Activated CD4-positive, alpha-beta memory T cell treated with anti-CD3 and anti-CD28 coated beads, Interleukin-2, amount 10 ng/mL, durations not matched to agents 7 days and 5 days (primary cell): ENCODE measurements around the gene PDE8A. TPM values are rescaled to one million over a fixed set of nuclear protein-coding genes. Genes with fewer than 3 reads are reported as not detected.

Experiments
- CTCF ChIA-PET: fragments of 350-600 bp; sonication (Branson Sonifier 250); formaldehyde crosslinking; loops from one replicate; lab custom pipeline; 2021; ENCODE audit warnings: antibody characterized with exemption, inconsistent platforms; lab: Charles Lee
- POLR2A ChIA-PET: fragments of 350-600 bp; sonication (Branson Sonifier 250); formaldehyde crosslinking; loops from one replicate; lab custom pipeline; 2021; ENCODE audit warnings: antibody characterized with exemption; lab: Charles Lee
- DNase-seq: peaks from one replicate; pipeline ENCODE4 v3.0.0-alpha.2; 2020
- H3K27ac Mint-ChIP-seq: one replicate; pipeline ENCODE4 v1.8.0; 2021; ENCODE audit warnings: mild to moderate bottlenecking, mixed read lengths
- H3K27me3 Mint-ChIP-seq: one replicate; pipeline ENCODE4 v1.8.0; 2021; ENCODE audit warnings: mixed read lengths
- H3K36me3 Mint-ChIP-seq: one replicate; pipeline ENCODE4 v1.8.0; 2021; ENCODE audit warnings: low read depth, mixed read lengths
- H3K4me1 Mint-ChIP-seq: one replicate; pipeline ENCODE4 v1.8.0; 2021; ENCODE audit warnings: mixed read lengths
- H3K4me3 Mint-ChIP-seq: one replicate; pipeline ENCODE4 v1.8.0; 2021; ENCODE audit warnings: mild to moderate bottlenecking, mixed read lengths
- H3K9me3 Mint-ChIP-seq: one replicate; pipeline ENCODE4 v1.8.0; 2021; ENCODE audit warnings: mixed read lengths
- total RNA-seq, 2 experiments: library from RNA; stranded (reverse); gene quantifications; one replicate each; pipeline ENCODE4 v1.2.3, GENCODE V29; 2021

Gene PDE8A
- total RNA-seq, 2 experiments from 2014 or later, result 24.4 to 25.1 TPM

DNA sequence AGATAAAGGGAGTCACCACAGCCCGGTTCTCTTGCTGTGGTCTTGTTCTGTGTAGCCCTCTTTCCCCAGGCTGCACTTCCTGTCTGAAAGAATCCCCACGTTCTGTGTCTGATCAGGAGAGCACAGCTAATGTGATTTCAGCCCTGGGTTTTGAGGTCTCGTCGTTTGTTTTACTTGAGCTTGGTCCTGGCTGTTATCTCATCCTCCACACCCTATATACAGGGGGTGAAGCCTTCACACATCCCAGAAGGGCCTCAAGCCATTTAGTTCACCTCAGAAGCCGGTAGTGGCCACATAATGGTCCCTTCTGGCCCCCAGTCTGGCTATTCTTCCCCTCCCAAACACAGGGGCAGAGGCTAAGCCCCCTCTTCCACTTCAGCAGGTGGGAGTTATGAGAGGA is 115.6 kb downstream of the PDE8A start:
- no peaks in the 10 kb centered on the region for H3K27me3 Mint-ChIP-seq
- ChIA-PET POLR2A (no interaction called here), CTCF (no interaction called here)
- DNase-seq, result no peak
- H3K4me3 Mint-ChIP-seq, result no peak overlapping the region
- H3K27ac Mint-ChIP-seq, result no peak overlapping the region
- H3K4me1 Mint-ChIP-seq, result peaks cover 1% of the 10 kb centered on the region
- H3K9me3 Mint-ChIP-seq, result no peaks in the 10 kb centered on the region
- H3K36me3 Mint-ChIP-seq, result peaks cover 27% of the 10 kb centered on the region

GRCh38 chr15:85097725-85098124 is 116.1 kb downstream of the PDE8A start:
- ChIA-PET CTCF (no interaction called here), POLR2A (no interaction called here)
- Mint-ChIP-seq H3K4me1 (peaks cover 1% of the 10 kb centered on the region), H3K9me3 (no peaks in the 10 kb centered on the region), H3K36me3 (peaks cover 24% of the 10 kb centered on the region), H3K27me3 (no peaks in the 10 kb centered on the region), H3K4me3 (no peak overlapping the region), H3K27ac (no peak overlapping the region)
- no peak for DNase-seq

GRCh38 chr15:85099195-85099803 is 117.6 kb downstream of the PDE8A start:
- H3K4me3 Mint-ChIP-seq, result no peak overlapping the region
- H3K27me3 Mint-ChIP-seq, result no peaks in the 10 kb centered on the region
- H3K27ac Mint-ChIP-seq, result no peak overlapping the region
- CTCF ChIA-PET, result no interaction called here
- H3K4me1 Mint-ChIP-seq, result peaks cover 1% of the 10 kb centered on the region
- H3K9me3 Mint-ChIP-seq, result no peaks in the 10 kb centered on the region
- peaks cover 15% of the 10 kb centered on the region for H3K36me3 Mint-ChIP-seq
- POLR2A ChIA-PET, result no interaction called here
- no peak for DNase-seq

DNA sequence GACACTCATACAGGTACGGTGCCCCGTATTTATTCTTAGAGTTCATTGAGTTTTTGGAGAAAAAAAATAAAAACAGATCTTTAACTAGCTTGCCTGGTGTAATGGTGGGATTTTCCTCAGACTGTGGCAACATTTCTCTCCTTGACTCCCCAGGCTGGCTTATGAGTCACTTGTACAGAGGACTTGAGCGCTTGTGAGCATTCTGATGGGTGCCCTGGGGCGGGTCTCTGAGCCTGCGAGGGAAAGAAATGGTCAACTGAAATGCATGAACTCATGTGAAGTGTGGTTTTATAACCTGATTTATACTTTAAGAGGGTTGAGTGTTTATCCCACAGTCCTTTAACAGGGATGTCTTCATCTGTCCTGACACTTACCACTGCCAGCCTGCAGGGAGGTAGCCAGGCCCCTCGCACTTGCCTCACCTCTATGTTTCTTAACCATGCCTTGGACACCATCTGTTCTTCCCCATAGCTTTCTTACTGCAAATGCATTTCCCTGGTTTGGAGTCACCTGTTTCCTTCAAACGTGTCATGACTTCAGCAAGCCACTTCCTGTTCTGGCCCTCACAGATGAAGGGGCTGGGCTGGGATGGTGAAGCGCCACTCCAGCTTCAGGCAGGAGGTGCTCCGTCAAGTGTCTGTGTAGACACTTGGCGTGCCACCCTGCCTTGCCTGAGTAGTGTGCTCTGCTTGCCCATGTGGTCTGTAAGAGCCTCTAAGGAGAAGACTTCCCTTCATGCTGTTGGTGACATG is 118.7 kb downstream of the PDE8A start:
- H3K9me3 Mint-ChIP-seq, result no peaks in the 10 kb centered on the region
- H3K27ac Mint-ChIP-seq, result no peak overlapping the region
- peaks cover 1% of the 10 kb centered on the region for H3K4me1 Mint-ChIP-seq
- CTCF ChIA-PET, result no interaction called here
- POLR2A ChIA-PET, result no interaction called here
- H3K27me3 Mint-ChIP-seq, result no peaks in the 10 kb centered on the region
- DNase-seq, result no peak
- peaks cover 11% of the 10 kb centered on the region for H3K36me3 Mint-ChIP-seq
- no peak overlapping the region for H3K4me3 Mint-ChIP-seq

DNA sequence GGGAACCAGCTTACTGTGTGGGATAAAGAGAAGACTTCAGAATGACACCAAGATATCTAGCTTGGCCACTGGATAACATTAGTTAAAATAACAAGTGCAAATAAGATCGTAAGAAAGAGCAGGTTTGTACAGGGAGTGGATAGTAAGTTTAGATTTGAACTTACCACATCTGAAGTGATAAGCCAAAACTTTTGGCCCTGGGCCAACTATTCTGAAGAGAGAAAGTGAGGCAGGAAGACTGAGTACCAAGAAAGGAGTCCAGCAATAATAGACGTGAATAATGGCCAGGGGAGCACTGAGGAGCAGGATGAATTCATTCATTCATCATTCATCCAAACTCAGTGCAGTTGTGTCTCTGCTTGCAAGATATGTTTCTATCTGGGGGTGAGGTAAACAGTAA is 122.9 kb downstream of the PDE8A start:
- Mint-ChIP-seq H3K27me3 (no peaks in the 10 kb centered on the region), H3K4me3 (no peak overlapping the region), H3K4me1 (no peaks in the 10 kb centered on the region), H3K36me3 (peaks cover 3% of the 10 kb centered on the region), H3K9me3 (no peaks in the 10 kb centered on the region), H3K27ac (no peak overlapping the region)
- ChIA-PET CTCF (no interaction called here), POLR2A (no interaction called here)
- DNase-seq, result no peak

- Mint-ChIP-seq H3K4me3 (no peak overlapping the region), H3K27me3 (no peaks in the 10 kb centered on the region), H3K4me1 (no peaks in the 10 kb centered on the region), H3K27ac (no peak overlapping the region), H3K36me3 (peaks cover 2% of the 10 kb centered on the region), H3K9me3 (no peaks in the 10 kb centered on the region)
- ChIA-PET CTCF (no interaction called here), POLR2A (no interaction called here)
- DNase-seq, result no peak
Measured at GRCh38 chr15:85108136-85108535, 126.5 kb downstream of the PDE8A start.

- Mint-ChIP-seq H3K4me1 (no peaks in the 10 kb centered on the region), H3K9me3 (no peaks in the 10 kb centered on the region), H3K4me3 (no peak overlapping the region), H3K27me3 (no peaks in the 10 kb centered on the region), H3K36me3 (peaks cover 12% of the 10 kb centered on the region), H3K27ac (no peak overlapping the region)
- DNase-seq, result no peak
- ChIA-PET POLR2A (no interaction called here), CTCF (no interaction called here)
Measured at GRCh38 chr15:85109333-85109732, 127.7 kb downstream of the PDE8A start.

- Mint-ChIP-seq H3K27me3 (no peaks in the 10 kb centered on the region), H3K36me3 (peaks cover 30% of the 10 kb centered on the region), H3K4me3 (no peak overlapping the region), H3K27ac (no peak overlapping the region), H3K4me1 (no peaks in the 10 kb centered on the region), H3K9me3 (no peaks in the 10 kb centered on the region)
- DNase-seq, result no peak
- POLR2A ChIA-PET, result no interaction called here
- CTCF ChIA-PET, result no interaction called here
Measured at GRCh38 chr15:85112997-85113396, 131.3 kb downstream of the PDE8A start.

DNA sequence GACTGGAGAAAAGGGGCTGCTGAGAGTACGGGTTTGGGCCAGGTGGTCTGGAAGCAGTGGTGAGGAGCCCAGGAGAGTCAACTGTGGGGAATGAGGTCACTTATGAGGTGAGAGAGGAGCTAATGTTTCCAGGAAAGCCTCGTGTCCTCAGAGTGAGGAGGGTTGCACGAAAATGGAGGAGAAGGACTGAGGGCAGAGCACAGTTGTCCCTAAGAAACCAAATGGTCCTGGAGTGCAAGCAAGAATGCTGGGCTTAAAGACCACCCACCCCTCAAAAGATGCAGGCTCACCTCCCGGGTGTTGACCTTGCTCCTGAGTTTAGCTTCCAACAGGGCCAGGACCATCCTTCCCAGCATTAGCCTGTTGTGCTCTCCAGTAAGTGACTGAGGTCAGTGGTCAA is 133.2 kb downstream of the PDE8A start:
- CTCF ChIA-PET, result no interaction called here
- Mint-ChIP-seq H3K27ac (no peak overlapping the region), H3K27me3 (no peaks in the 10 kb centered on the region), H3K4me3 (no peak overlapping the region), H3K4me1 (no peaks in the 10 kb centered on the region), H3K9me3 (no peaks in the 10 kb centered on the region), H3K36me3 (peaks cover 35% of the 10 kb centered on the region)
- POLR2A ChIA-PET, result no interaction called here
- DNase-seq, result no peak

DNA sequence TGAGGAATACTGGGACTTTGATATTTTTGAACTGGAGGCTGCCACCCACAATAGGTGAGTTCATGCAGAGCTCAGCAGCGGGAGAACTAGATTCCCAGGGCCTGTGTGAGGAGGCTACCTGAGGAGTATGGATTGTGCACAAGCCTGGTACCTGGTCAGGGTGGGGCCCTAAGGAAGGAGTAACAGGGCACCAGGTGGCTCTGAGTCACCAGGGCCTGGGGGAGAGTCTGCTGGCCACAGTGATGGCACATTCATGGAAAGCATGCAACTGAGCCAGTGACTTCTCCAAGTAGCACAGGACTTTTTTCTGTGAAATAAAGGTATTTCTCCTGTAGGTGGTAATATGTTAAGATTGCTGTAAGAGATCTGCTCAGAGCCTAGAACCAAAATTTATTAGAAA is 134.4 kb downstream of the PDE8A start:
- H3K9me3 Mint-ChIP-seq, result no peaks in the 10 kb centered on the region
- peaks cover 37% of the 10 kb centered on the region for H3K36me3 Mint-ChIP-seq
- no peak for DNase-seq
- no peaks in the 10 kb centered on the region for H3K27me3 Mint-ChIP-seq
- no peak overlapping the region for H3K27ac Mint-ChIP-seq
- H3K4me1 Mint-ChIP-seq, result no peaks in the 10 kb centered on the region
- H3K4me3 Mint-ChIP-seq, result no peak overlapping the region
- POLR2A ChIA-PET, result interaction anchor here (0.5 kb wide), 1 partner anchor 439 kb away, joined by 3 read pairs; no protein-coding TSS in a partner anchor
- CTCF ChIA-PET, result interaction anchor here (0.7 kb wide), 1 partner anchor 13 kb away, joined by 3 read pairs; no protein-coding TSS in a partner anchor

GRCh38 chr15:85116494-85116893 is 134.8 kb downstream of the PDE8A start:
- no peak overlapping the region for H3K27ac Mint-ChIP-seq
- no peak for DNase-seq
- ChIA-PET POLR2A (interaction anchor here (0.5 kb wide), 1 partner anchor 439 kb away, joined by 3 read pairs; no protein-coding TSS in a partner anchor), CTCF (interaction anchor here (0.7 kb wide), 1 partner anchor 12 kb away, joined by 3 read pairs; no protein-coding TSS in a partner anchor)
- peaks cover 37% of the 10 kb centered on the region for H3K36me3 Mint-ChIP-seq
- no peak overlapping the region for H3K4me3 Mint-ChIP-seq
- no peaks in the 10 kb centered on the region for H3K4me1 Mint-ChIP-seq
- H3K27me3 Mint-ChIP-seq, result no peaks in the 10 kb centered on the region
- H3K9me3 Mint-ChIP-seq, result no peaks in the 10 kb centered on the region

DNA sequence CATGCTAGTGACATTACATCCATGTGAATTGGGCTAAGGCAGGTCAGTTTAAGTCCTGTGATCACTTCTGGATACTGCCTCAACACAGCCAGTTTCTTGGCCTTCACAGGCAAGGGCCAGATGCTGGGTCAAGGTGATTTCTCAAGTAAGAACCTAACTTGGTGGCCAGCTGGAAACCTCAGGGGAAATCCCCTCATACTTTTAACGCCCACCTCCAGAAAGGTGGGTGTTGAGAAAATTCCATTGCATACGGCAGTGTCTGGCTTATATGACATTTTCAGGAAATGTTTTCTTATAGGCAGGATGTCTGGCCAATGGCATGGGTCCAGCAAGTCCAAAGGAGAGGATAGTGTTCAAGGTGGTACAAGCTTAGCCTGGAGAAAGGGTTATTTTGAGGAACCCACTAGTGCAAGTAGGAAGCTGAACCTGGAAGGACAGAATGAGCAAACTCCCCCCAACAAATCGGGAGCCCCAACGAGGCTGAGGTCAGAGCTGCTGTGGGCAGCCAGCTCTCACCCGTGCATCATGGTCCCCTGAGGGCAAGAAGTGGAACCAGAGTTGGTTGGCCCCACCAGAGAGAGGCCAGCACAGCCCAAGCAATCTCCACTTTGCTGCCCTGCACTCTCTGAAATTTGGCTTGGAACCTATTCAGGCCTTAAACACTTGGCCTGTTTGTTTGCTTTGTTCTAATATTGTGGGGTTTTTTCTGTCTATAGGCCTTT is 135.4 kb downstream of the PDE8A start:
- Mint-ChIP-seq H3K27me3 (no peaks in the 10 kb centered on the region), H3K4me3 (no peak overlapping the region), H3K27ac (no peak overlapping the region), H3K36me3 (peaks cover 37% of the 10 kb centered on the region), H3K4me1 (no peaks in the 10 kb centered on the region), H3K9me3 (no peaks in the 10 kb centered on the region)
- POLR2A ChIA-PET, result no interaction called here
- DNase-seq, result no peak
- CTCF ChIA-PET, result no interaction called here

DNA sequence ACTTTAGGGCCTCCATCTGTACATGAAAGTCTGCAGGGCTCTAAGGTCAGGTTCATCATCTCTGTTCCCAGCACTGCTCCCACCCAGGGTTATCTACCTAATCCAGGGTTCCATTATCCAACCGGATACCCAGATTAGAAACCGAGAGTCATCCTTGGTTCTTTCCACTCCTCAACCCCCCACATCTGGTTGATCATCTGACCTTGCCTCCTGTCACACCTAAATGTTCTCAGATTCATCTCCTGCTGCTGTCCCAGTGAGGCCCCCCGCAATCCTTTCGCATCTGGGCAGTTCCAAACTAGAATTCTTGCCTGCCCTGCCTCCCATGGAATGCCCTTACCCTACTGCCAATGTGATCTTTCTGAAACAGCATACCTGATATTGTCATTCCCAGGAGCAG is 136.5 kb downstream of the PDE8A start:
- POLR2A ChIA-PET, result no interaction called here
- no peaks in the 10 kb centered on the region for H3K27me3 Mint-ChIP-seq
- no peak overlapping the region for H3K27ac Mint-ChIP-seq
- H3K36me3 Mint-ChIP-seq, result peaks cover 38% of the 10 kb centered on the region
- H3K4me3 Mint-ChIP-seq, result no peak overlapping the region
- H3K4me1 Mint-ChIP-seq, result no peaks in the 10 kb centered on the region
- DNase-seq, result no peak
- H3K9me3 Mint-ChIP-seq, result no peaks in the 10 kb centered on the region
- CTCF ChIA-PET, result no interaction called here
